GM10266 (cell line): ENCODE measurements around the gene MOB3C.

Experiments
- DNase-seq: peaks from one replicate; pipeline ENCODE4 v3.0.0; 2012; ENCODE audit errors: extremely low spot score
- CTCF ChIP-seq: IDR thresholded peaks from 2 replicates; pipeline ENCODE4 v1.5.1; 2012; ENCODE audit warnings: mild to moderate bottlenecking, low read depth; ENCODE audit not compliant: control insufficient read depth, insufficient read depth; ENCODE audit errors: missing control alignments

Gene MOB3C

GRCh38 chr1:46575300-46575699, 41.3 kb downstream of the MOB3C start:
- no peak for TF ChIP-seq CTCF
- no peak for DNase-seq

- TF ChIP-seq CTCF = no peak
Measured at GRCh38 chr1:46571691-46572225, 44.9 kb downstream of the MOB3C start.

GRCh38 chr1:46569884-46570725, 46.5 kb downstream of the MOB3C start:
- no peak for TF ChIP-seq CTCF
- no peak for DNase-seq

More at GRCh38 chr1:46571691-46572225, 44.9 kb downstream of the MOB3C start:
- DNase-seq = no peak

- TF ChIP-seq CTCF = no peak
- no peak for DNase-seq
Measured at GRCh38 chr1:46569116-46569515, 47.5 kb downstream of the MOB3C start.

- DNase-seq = no peak
- no peak for TF ChIP-seq CTCF
Measured at GRCh38 chr1:46568461-46568891, 48.1 kb downstream of the MOB3C start.

- TF ChIP-seq CTCF = no peak
- DNase-seq = no peak
Measured at GRCh38 chr1:46563341-46563740, 53.3 kb downstream of the MOB3C start.

- TF ChIP-seq CTCF = no peak
- DNase-seq = no peak
Measured at GRCh38 chr1:46562498-46562897, 54.1 kb downstream of the MOB3C start.
